OCI-LY3 (cell line): Measurements from ENCODE around the gene CCDC141.

Experiments used
- EZH2phosphoT487 ChIP-seq: fragments of 200-600 bp; shearing (Covaris generic); IDR thresholded peaks from 2 replicates; pipeline ENCODE4 v1.6.1; 2018; ENCODE audit warnings: antibody characterized with exemption, mixed run types, low read depth
- TF ChIP-seq, protein P1 (sequence below): fragments of 200-600, 300-600 bp; sonication (generic); IDR thresholded peaks from 2 replicates; pipeline ENCODE4 v1.5.1; 2014; ENCODE audit warnings: antibody characterized with exemption, low read length, low read depth

DNA sequence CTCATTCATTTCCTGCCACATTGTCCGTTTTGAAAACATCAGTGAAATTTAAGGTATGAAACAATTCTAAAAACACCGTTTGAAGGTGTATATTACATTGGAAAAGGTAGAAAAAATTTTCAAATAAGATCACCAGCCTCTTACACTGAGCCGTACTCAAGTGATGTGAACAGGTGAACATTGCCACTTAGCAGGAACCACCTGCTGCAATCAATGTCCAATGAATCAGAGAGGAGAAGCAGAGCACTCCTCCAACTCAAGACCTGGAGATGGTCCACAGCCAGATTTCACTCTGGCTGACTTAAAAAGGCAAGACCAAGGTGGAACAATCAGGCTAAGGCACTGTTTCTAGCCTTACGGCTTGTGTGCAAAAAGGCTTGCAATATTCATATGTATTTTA is 132.4 kb downstream of the CCDC141 start:
- TF ChIP-seq, protein P1, sequence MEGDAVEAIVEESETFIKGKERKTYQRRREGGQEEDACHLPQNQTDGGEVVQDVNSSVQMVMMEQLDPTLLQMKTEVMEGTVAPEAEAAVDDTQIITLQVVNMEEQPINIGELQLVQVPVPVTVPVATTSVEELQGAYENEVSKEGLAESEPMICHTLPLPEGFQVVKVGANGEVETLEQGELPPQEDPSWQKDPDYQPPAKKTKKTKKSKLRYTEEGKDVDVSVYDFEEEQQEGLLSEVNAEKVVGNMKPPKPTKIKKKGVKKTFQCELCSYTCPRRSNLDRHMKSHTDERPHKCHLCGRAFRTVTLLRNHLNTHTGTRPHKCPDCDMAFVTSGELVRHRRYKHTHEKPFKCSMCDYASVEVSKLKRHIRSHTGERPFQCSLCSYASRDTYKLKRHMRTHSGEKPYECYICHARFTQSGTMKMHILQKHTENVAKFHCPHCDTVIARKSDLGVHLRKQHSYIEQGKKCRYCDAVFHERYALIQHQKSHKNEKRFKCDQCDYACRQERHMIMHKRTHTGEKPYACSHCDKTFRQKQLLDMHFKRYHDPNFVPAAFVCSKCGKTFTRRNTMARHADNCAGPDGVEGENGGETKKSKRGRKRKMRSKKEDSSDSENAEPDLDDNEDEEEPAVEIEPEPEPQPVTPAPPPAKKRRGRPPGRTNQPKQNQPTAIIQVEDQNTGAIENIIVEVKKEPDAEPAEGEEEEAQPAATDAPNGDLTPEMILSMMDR = no peak
- no peak for TF ChIP-seq EZH2phosphoT487
